GM10248 (cell line): ENCODE data around the gene SRSF2.
"Not testable (repeated sequence)": the region's sequence is repeated elsewhere in the genome, so short reads cannot be mapped to it uniquely, and the experiment has no call there.

ENCODE experiments used
- CTCF ChIA-PET: fragments of 300-600 bp; sonication (Branson Sonifier 250); formaldehyde crosslinking; extraction: SDS; loops from one replicate; lab custom pipeline; 2021; ENCODE audit warnings: antibody characterized with exemption; lab: Yijun Ruan, JAX
- POLR2A ChIA-PET: fragments of 350-650 bp; sonication (Branson Sonifier 250); formaldehyde crosslinking; extraction: SDS; loops from one replicate; lab custom pipeline; 2020; ENCODE audit warnings: antibody characterized with exemption; lab: Yijun Ruan, JAX
- DNase-seq: peaks from one replicate; pipeline ENCODE4 v3.0.0; 2012; ENCODE audit errors: extremely low spot score
- TF ChIP-seq, protein P1 (sequence below): IDR thresholded peaks from 2 replicates; pipeline ENCODE4 v1.5.1; 2012; ENCODE audit warnings: mild to moderate bottlenecking, low read depth; ENCODE audit errors: extremely low read depth, missing control alignments, control extremely low read depth

SRSF2 gene

DNA sequence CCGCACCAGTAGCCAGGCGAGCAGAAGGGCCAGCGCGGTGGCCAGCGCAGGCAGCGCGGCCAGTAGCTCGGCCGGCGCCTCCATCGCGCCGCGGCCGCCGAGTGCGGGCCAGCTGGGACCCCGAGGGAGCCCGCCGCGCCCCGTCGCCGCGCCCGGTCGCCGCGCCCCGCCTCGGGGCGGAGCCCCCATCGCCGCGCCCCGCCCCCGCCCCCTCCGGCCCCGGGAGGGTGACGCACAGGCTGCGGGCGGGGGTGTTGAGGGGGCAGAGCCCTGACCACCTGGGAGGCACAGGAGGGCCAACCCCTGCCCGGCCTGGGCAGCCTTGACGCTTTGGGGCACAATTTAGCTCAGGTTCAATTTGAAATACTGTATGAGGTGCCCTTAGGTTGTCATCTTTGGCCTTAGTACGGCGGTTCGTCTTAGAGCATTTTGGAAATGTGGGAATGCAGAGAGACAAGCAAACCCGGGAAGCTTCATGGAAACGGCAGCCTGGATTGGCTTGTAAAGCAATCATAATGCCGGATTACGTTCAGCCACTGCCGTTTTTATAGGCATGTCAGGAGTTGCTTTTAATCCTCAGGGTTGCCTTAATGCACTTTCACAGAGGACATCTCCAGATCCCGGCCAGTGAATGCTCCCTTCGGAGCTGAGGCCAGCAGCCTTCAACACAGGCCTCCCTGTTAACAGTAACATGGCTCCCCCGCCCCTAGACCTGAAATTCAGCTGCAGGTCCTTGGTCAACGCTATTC lies 26.1 kb downstream of the SRSF2 start, which contains the start of gene MXRA7:
Gene MXRA7 (minus strand): TSS at position 103 of the 749 bp plus-strand sequence. CDS start 19 bp downstream, at position 84.
- CTCF ChIA-PET, result no interaction called here
- peak; percentile 77 for DNase-seq

DNA sequence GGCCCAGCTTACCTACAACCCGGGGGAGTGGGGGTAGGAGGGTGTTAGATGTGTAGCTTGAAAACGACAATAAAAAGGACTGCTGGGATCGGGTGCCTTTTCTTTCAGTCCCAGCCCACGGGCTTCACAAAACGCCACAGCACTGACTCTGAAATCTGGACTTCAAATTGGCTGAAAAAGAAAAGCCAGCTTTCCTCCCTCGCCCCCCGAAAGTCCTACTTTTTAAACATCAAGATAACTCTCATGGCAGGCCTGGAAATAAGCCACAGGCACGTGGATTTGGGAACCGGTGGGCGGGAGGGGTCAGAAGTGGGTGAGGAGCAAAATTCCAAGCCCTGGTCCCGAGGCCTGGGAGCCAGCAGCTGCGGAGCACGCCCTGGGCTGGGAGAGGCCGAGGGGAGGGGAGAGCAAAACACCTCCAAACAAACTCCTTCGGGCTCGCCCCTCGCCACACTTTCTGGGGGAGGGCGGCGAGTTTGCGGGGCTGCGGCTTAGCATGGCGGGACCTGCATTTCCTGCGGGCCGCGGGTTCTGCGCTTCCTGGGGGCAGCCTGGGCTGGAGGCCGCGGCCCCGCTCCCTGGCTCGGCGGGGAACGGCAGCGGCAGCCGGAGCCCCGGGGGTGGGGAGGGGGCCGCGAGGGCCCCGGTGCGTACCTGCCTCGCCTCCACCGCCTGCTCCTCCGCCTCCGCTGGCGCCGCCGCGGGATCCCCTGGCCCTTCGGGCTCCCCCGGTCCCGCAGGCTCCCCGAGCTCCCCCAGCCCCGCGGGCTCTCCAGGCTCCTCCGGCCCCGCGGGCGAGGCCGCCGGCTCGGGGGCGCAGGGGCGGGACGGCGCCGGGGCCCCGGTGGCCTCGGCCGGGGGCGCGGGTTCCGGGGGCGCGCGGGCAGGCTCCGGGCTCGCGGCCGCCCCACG lies 26.9 kb downstream of the SRSF2 start:
- POLR2A ChIA-PET, CTCF ChIA-PET, DNase-seq: not testable (repeated sequence)

More for the DNA sequence above, 26.1 kb downstream of the SRSF2 start, which contains the start of gene MXRA7:
- TF ChIP-seq, protein P1, sequence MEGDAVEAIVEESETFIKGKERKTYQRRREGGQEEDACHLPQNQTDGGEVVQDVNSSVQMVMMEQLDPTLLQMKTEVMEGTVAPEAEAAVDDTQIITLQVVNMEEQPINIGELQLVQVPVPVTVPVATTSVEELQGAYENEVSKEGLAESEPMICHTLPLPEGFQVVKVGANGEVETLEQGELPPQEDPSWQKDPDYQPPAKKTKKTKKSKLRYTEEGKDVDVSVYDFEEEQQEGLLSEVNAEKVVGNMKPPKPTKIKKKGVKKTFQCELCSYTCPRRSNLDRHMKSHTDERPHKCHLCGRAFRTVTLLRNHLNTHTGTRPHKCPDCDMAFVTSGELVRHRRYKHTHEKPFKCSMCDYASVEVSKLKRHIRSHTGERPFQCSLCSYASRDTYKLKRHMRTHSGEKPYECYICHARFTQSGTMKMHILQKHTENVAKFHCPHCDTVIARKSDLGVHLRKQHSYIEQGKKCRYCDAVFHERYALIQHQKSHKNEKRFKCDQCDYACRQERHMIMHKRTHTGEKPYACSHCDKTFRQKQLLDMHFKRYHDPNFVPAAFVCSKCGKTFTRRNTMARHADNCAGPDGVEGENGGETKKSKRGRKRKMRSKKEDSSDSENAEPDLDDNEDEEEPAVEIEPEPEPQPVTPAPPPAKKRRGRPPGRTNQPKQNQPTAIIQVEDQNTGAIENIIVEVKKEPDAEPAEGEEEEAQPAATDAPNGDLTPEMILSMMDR, result no peak
- POLR2A ChIA-PET, result no interaction called here

DNA sequence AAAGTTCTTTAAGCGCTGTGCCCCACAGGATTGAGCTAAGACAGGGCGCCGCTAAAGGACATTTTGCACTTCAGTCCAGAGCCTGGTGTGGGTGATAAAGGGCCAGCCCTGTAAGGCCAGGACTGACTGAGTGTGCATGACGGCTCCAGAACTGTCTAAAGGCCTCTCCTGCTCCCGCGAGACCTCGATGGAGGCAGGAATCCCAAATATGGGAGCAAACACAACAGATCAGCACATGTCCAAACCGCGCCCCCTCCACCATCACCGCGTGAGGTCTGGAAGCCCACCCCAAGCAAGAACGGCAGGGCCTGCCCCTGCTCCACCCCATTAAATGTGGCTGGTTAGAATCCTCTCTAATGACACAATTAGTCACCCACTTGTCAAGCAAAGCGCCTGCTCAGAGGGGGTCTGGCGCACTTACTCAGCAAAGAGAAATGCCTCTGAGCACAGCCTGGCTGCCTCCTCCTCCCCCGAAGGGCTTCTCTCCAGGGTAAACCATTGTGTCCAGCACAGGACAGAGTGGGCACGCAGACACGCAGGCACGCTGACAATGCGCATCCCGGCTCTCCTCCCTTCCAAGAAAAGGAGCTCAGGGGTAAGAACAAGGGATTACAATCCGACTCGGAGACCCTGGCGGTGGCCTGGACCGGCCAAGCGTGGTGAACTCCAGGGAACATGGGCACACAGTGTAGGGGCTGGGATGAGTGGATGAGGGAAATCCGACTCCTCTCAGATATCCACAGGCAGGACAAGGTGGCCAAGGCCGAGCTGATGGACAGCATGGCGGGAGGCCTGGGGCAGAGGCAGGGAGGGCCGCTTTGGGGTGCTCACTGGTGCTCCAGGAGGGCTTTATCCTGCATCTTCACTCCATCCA lies 27.8 kb downstream of the SRSF2 start:
- ChIA-PET POLR2A (interaction anchor here (1.1 kb wide), 1 partner anchor 27 kb away, joined by 3 read pairs; the partner anchor contains the start of gene SRSF2), CTCF (interaction anchor here (1.2 kb wide), 1 partner anchor 28 kb away, joined by 6 read pairs; no protein-coding TSS in a partner anchor)
- TF ChIP-seq, protein P1, result no peak
- DNase-seq, result no peak

DNA sequence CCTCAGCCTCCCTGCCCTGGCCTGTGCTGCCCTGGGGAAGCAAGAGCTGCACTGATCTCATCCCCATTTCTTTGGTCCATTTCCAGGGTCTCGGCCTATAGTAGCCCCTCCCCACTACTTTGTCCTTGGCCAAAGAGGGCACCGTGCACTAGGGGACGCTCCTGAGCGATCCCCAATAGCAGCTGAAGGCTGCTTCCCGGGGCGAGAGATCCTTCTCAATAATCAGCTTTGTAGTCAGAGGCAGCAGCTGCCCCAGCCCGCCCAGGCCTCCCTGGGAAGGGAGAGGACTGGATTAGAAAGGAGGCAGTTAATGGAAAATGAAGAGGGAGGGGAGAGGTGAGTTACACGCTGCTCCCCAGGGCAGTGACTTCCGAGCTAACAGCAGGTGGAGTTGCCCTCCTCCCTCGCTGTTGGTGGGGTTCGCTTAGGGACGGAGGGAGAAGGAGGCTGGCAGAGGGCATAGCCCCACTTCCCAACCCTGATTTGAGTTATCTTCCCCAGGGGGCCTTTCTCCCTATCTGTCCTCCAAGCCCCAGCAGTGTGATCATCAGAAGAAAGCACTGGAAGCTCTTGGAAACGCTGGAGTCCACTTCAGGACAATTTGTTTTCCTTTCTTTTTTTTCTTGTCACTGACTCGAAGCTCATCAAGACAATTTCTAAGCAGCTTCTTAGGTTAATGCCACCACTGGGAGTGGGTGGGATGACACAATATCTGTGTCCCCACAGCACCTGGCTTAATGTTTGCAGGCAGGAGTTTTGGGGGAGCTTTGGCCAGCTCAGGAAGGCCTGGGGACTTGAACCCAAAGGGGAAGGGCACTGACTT lies 28.9 kb downstream of the SRSF2 start:
- DNase-seq, result no peak
- POLR2A ChIA-PET, result interaction anchor here (1.1 kb wide), 1 partner anchor 29 kb away, joined by 3 read pairs; the partner anchor contains the start of gene SRSF2
- TF ChIP-seq, protein P1, result no peak
- CTCF ChIA-PET, result interaction anchor here (1.0 to 1.2 kb wide), 4 partner anchors 9 to 300 kb away, joined by 3 to 8 read pairs (median 4); no protein-coding TSS in a partner anchor

DNA sequence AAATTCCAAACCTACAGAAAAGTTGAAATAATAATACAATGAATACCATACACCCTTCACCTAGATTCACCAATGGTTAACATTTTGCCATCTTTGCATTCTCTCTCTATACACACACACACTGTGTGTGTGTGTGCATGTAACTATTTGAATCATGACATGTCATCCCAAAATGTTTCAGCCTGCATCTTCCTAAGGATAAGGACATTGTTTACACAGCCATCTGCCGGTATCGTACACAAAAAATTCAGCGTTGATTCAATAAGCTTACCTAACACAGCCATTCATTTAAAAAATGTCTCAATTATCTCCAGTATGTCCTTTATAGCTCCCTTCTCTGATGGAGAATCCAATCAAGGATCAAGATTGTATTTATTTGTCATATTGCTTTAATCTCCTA lies 30.3 kb downstream of the SRSF2 start:
- no peak for DNase-seq
- ChIA-PET CTCF (no interaction called here), POLR2A (no interaction called here)
- TF ChIP-seq, protein P1, result no peak

DNA sequence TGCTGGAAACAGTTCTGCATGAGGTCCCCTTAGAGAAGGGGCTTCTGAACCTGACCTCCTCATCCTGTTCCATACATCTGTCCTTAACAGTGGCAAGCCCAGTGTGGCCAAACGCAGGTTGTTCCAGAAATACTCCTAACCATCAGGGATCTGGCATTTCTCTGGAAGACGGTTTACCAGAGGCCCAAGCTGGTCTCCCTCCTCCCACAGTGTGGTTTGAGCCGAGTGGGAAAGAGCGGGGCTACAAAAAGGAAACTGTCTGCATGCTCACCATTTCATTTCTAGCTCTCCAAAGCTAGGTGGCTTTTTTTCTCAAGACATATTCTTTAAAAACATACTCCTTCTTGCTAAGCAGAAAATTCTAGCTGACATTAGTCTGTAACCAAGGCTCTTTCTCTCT lies 32.3 kb downstream of the SRSF2 start:
- TF ChIP-seq, protein P1, result no peak
- ChIA-PET POLR2A (no interaction called here), CTCF (interaction anchor here (1.1 to 1.6 kb wide), 2 partner anchors 11 to 80 kb away, joined by 3 read pairs; no protein-coding TSS in a partner anchor)
- DNase-seq, result no peak
